RPMI7951 (cell line): ENCODE measurements around the gene CCDC183. TPM values are rescaled to one million over a fixed set of nuclear protein-coding genes. Genes with fewer than 3 reads are reported as not detected.
"Not testable (repeated sequence)": the region's sequence is repeated elsewhere in the genome, so short reads cannot be mapped to it uniquely, and the experiment has no call there.

Experiments
- DNase-seq: peaks from one replicate; pipeline ENCODE4 v3.0.0-alpha.2; 2012; ENCODE audit warnings: low read depth
- total RNA-seq: library from RNA; depleted of rRNA; stranded (reverse); fragments of >200 nt; shearing (Covaris generic); gene quantifications from 2 replicates; pipeline ENCODE4 v1.2.3, GENCODE V29; 2014

CCDC183 gene
- total RNA-seq, 1 experiment from 2014 or later, result not detected

DNA sequence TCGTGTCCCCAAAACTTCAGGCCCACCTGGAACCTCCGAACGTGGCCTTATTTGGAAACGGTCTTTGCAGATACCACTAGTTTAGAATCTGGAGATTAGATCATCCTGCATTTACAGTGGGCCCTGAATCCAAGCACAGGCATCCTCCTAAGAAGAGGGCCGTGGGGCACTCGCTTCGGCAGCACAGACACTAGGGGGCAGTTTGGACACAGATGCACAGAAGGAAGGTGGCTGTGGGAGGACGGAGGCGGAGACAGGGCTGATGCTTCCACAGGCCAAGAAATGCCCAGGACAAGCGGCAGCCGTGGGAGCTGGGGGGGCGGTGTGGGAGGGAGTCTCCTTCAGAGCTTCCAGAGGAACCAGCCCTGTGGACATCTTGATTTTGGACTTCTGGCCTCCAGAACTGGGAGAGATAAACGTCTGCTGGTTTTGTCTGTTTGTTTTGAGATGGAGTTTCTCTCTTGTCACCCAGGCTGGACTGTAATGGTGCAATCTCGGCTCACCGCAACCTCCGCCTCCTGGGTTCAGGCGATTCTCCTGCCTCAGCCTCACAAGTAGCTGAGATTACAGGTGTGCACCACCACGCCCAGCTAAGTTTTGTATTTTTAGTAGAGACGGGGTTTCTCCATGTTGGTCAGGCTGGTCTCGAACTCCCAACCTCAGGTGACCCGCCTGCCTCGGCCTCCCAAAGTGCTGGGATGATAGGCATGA, 35.1 kb upstream of the CCDC183 start:
- peak; percentile 56 for DNase-seq

DNA sequence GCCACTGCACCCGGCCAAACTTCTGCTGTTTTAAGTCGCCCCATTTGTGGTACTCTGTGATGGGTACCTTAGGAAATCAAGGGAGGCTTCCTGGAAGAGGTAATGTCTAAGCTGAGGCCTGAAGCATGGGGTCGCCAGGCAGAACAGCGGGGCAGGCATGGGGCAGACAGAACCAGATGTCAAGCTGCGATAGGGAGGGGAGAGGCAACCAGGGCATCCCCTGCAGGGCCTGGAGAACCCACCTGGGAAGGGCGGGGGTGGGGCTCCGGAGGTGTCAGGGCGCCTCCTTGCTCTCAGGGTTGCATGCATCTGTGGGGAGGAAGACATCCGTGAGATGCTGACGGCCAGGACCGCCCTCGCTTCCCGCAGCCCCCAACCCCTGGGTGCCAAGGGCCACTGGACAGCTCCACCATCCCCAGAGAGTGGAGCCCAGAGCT, 34.6 kb upstream of the CCDC183 start:
- no peak for DNase-seq

DNA sequence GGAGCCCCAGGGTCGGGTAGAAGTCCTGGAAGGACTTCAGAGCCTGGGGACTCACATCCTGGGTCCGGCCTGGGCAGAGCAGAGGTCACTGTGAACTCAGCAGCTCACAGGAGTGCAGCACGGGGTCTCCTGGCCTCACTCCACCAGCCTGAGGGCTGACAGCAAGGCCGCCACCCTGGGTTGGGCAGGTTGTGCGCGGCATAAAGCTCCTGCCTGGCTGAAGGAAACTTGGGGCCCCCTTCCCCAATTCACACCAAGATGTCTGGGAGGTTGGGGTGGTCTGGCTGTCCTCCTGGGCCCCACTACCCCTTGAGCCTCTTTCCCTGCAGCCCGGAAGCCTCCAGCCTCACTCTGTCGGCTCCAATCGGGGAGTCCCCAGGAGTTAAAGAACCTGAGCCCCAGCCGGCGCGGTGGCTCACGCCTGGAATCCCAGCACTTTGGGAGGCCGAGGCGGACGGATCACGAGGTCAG, 33.9 kb upstream of the CCDC183 start:
- DNase-seq, result no peak

DNA sequence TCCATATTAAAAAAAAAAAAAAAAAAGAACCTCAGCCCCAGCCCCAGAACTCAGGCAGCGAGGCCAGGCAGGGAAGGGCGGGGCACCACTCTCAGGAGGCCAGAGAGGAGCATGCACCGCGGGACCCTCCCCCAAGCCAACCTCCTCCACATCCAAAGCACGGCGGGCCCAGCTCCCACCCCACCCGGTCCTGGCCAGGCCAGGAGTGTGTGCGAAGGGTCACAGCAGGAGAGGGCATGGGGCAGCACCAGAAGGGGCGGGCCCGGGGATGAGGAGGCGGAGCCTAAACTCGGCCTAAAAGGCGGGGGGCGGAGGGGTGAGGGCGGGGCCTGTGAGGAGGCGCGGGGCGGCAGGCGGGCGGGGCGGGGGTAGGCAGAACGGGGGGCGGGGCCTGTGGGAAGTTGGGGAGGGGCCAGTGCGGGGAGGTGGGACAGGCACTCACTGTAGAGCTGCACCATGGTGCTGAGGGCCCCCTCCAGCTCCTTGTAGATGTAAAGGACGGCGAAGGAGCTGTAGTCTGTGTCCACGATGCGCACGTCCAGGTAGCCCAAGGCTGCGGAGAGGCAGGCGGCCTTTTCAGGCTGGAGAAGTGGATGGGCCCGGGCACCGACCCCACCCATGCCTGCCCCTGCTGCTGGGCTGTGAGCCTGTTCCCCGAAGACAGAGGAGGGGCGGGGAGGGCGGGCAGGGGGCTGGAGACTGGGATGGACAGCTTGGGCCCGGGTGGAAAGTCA, 33.1 kb upstream of the CCDC183 start:
- peak; percentile 7 for DNase-seq

DNA sequence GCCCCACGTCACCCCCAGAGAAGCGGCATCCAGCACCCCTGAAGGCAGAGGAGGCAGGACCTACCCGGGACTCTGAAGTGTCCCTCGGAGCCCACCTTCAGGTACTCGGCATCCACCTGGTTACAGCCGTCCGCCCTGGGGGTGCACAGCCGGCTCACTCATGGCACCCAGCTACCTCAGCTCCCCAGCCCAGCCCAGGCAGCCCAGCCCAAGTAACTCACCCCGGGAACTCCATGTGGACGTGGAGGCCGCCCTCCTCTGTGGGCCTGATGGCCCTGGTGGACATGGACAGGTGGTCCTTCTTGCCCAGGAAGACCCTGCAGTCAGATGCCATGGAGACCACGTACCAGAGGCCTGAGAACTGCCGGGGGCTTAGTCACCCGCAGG, 32.5 kb upstream of the CCDC183 start:
- DNase-seq, result no peak

DNA sequence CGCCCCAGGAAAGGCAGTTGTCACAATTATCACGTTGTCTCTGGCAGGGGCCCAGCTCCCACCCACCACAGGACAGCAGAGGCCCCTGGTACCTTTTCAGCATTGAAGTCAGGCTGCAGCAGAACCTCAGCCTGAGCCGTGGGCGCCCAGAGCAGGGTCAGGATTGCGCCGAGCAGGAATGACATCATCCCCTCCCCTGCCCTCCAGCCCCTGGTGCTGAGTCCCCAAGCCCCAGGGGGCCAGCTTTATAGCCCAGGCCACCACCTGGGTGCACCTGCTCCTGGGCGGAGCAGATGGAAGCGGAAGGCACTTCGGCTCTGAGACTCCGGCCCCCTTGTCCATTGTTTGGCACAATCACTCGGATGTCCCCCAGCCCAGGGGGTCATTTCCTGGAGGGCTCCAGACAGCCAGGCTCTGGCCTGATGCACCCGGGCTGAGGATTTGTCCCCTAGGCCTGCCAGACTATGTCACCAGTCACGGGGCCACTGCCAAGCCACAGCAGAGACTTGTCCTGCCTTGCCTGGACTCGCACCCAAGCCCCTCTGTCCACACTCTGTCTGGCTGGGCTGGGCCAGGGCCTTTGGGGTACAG, 31.7 kb upstream of the CCDC183 start, which contains the start of gene LCN15:
Gene LCN15, minus strand, starts transcription at position 218 of the 591 bp plus-strand sequence. Its CDS starts 30 bp downstream, at position 188.
- DNase-seq, result no peak

DNA sequence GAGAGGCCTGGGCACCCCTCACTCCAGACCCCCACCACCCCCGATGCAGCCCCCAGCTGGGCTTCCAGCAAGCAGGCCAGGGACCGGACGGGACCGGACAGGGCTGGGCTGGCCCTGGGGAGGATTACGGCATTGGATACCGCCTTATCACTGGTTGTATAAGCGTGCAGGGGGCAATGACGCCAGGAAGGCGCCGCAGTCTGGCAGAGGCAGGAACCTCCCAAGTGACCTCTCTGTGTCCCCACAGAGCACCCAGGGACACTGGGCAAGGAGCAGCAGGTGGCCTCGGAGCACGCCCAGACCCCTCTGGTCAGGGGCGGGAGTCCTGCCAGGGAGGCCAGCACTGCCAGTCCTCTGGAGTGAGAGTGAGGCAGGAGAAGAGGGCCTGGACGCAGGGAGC, 31.1 kb upstream of the CCDC183 start:
- no peak for DNase-seq

DNA sequence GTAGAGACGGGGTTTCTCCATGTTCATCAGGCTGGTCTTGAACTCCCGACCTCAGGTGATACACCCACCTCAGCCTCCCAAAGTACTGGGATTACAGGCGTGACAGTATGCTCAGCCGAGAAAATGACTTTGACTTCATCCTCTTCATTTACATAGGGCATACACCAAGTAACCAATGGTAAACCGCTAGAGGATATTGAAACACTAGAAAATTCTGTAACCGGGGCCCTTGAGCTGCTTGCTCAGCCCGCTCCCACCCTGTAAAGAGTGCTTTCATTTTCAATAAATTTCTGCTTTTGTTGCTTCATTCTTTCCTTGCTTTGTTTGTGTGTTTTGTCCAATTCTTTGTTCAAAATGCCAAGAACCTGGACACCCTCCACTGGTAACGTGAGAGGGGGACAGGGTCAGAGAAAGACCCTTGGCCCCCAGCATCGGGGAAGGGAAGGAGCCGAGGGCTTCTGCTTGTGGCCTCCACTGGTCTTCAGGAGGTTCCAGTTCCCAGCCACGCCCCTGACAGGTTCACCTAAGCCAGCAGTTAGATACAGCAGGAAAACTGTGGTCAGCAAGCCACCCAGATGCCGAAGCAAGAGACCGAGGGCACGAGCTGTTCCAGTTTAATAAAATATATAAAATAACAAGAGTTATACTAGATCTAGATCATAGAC, 30.3 kb upstream of the CCDC183 start:
- not testable (repeated sequence) for DNase-seq

DNA sequence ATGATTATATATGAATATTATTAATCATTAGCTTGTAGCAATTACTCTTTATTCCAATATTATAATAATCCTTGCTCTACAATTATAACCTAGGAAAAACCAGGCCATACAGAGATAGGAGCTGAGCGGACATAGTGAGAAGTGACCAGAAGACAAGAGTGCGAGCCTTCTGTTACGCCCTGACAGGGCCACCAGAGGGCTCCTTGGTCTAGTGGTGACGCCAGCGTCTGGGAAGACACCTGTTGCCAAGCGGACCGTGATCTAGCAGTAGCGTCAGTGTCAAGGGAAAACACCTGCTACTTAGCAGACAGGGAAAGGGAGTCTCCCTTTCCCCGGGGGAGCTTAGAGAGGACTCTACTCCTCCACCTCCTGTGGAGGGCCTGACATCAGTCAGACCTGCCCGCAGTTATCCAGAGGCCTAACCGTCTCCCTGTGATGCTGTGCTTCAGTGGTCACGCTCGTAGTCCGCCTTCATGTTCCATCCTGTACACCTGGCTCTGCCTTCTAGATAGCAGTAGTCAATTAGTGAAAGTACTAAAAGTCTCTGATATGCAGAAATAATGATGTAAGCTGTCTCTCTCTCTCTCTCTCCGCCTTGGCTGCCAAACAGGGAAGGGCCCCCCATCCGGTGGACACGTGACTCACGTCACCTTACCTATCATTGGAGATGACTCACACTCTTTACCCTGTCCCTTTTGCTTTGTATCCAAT, 29.6 kb upstream of the CCDC183 start:
- peak; percentile 35 for DNase-seq

DNA sequence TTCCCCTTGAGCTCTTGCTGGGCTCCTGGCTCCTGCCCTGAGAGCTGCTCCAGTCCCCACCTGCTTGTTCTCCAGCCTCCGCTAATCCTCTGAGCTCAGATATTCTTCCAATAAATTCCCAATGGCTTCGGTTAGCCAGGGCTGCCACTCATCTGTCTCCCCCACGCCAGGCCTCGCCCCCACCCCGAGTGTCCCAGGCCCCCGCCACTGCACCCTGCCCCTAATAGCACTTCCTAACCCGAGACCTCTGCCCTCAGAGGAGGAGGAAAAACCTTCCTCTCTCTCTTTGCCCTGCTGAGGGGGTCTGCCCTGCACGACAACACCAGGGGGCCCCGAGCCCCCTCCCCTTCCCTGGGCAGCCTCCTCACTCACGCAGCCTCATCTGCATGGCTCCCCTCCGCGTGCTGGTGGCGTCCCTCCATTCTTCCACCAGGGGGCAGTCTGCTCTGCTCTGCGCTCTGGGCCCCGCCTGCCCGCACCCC, 26.4 kb upstream of the CCDC183 start:
- DNase-seq, result no peak

DNA sequence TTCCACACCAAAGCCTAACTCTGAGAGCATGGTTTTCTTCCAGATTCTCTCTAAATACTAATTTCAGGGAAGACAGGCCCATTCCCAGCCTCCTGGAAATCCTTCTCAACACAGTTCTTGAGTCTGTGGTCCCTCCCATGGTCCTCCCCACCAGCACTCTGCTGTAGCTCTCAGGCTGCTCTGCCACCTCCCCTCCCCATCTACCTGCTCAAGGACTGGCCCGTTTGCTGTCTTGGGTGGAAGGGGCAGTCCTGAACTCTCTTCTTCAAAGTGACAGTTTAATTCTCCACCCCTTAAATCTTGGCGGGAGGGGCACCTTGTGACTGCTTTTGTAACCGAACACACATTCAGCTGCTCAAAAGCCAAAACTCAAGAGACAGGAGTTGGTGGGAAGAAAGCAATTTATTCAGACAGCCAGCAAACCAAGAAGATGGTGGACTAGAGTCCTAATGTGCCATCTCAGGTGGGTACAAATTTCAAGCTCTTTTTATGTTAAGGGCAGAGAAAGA, 24.2 kb upstream of the CCDC183 start:
- no peak for DNase-seq

DNA sequence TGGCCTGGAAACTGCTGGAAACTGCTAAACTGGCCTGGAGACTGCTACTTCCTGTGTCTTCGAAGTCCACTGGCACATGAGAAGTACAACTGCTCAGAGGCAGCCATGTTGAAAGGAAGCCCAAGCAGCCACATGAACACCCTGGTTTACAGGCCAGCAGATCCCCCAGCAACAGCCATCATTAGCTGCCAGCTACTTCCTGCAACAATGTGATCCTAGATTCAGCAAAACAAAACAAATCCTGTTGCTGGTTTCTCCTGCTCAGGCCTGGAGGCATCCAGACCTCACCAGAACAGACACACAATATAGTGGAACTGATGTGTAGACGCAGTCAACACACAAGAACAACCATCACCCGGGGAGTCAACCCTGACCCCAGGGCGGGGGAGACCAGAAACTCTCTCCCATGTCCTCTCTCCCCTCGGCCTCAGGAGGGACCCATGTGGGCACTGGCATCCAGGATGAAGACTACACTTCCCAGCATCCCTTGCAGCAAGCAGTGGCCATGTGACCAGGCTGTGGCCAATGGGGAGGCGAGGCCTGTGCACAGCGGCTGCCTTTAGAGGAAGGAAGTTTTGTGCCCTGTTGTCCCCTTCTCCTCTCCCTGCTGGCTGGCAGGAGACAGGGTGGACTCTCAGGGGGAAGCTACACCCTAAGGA, 22.6 kb upstream of the CCDC183 start:
- DNase-seq, result no peak

DNA sequence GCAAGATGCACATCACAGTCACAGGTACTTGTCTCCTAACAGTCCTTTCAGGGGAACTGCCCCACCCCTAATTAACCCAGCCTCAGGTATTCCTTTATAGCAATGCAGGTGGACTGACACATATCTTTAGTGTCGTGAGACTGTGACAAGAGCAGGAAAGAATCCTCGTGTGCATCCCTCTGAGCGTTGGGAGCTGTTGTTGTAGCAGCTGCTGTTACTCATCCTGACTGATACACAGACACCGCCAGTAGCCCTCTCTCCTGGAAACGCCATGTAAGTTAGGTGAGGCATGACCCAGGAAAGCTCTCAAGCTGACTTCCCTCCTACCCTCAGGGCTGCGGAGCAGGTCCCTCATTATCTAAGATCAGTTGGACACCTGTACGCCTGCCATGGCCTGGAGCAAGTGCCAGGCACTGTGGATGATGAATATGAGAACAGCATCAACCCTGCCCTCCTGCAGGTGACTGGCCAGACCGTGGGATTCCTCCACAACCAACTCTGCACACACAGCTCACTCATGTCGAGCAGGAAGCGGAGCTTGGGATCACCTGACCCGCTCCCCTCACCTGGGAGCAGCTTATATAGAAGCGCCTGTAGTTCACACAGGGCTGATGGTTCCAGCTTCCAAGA, 21.6 kb upstream of the CCDC183 start:
- no peak for DNase-seq

DNA sequence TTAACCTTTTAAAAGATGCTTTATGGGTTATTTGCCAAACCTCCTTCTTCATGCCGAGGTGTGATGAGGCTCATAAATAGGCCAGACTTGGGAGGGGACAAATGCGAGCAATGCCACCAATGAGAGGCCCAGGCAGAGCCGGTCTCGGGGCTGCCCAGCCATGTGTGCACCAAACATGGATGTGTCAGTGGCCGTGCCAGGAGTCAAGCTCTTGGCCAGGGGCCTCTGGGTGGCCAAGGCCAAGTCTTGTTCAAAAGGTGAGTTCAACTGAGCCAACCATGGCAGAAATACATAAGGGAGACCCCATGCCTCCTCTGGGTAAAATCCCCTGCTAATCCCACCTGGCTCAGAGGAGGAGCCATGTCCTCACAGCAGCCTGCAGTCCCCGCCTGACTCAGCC, 20.9 kb upstream of the CCDC183 start:
- no peak for DNase-seq

DNA sequence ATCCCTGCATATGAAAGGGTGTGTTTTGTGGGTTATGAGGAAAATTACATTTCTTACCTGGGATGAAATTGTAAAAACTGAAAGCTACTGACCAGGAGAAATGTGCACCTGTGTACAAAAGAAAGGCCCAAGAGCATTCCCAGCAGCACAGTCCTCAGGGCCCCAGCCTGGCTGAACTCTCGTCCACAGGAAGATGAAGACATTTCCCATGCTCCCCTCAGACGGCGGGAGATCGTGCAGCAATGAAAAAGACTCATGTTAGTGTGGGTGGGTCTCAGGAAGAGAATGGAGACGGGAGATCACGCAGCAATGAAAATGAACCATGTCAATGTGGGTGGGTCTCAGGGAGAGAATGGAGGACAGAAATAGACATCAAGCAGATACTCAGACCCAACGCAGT, 19.2 kb upstream of the CCDC183 start:
- DNase-seq, result no peak

DNA sequence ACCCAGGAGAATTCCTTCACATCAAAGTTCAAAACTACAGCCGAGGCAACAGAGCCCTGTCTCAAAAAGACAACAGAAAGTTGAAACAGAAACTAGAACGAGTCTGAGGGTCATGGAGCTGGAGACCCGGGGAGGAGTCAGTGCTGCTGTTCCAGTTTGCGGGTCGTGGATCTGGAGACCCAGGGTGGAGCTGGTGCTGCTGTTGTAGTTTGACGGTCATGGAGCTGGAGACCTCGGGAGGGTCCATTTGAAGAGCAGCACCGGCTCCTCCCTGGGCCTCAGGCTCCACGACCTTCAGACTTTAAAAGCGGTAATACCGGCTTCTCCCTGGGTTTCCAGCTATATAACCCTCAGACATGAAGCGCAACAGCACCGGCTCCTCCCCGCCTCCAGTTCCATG, 18.8 kb upstream of the CCDC183 start:
- DNase-seq, result no peak

DNA sequence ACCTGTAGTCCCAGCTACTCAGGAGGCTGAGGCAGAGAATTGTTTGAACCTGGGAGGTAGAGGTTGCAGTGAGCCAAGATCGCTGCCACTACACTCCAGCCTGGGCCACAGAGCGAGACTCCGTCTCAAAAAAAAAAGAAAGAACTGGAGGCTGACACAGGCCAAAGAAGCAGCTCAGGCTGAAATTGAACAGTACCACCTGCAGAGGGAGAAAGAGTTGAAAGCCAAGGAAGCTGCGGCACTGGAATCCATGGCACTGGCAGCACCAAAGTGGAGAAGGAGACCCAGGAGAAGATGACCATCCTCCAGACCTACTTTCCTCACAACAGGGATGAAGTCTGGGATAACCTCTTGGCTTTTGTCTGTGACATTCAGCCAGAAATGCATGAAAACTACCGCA, 16.3 kb upstream of the CCDC183 start:
- DNase-seq, result no peak

DNA sequence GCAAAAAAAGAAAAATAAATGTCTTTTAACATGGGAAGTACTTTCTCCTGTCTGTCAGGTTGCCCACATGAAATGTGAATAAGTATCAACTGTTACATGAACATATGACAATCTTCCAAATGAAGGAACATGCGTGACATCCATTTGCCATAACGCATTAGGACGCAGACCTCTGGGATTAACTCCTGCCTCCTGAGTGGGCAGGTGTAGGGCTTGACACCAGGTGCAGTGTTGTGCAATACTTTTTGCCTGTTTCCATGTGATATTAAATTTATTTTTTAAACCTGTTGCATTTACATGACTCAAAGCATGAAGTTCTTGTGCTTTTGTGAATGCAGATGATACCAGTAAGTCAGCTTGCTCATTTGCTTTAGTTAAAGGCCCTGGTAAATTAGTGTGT, 13.7 kb upstream of the CCDC183 start:
- DNase-seq, result no peak

DNA sequence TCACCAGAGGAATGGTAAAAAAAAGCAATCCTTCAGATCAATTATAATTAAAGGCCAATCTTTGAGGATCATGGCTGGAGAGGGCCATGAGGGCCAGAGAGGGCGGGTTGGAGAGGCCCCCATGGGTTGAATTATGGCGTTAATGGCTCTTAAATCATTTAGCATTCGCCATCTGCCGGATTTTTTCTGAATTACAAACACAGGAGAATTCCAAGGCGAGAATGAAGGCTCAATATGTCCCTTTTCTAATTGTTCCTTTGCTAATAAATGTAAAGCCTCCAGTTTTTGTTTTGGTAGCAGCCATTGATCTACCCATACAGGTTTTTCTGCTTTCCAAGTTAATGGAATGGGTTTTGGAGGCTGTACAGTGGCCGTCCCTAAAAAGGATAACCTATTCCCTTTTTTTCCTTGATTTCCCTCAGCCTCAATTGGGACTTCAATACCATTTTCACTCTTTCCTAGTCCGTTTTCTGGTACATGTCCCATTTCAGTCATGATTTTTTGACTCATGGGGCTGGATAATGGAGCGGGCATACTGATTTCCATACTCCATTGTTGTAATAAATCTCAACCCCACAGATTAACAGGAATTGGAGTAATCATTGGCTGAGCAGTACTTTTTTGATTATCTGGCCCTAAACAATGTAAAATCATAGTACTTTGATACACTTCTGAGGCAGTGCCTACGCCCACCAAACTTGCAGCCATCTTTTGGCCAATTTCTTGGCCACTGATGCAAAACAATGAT, 11.7 kb upstream of the CCDC183 start:
- no peak for DNase-seq

DNA sequence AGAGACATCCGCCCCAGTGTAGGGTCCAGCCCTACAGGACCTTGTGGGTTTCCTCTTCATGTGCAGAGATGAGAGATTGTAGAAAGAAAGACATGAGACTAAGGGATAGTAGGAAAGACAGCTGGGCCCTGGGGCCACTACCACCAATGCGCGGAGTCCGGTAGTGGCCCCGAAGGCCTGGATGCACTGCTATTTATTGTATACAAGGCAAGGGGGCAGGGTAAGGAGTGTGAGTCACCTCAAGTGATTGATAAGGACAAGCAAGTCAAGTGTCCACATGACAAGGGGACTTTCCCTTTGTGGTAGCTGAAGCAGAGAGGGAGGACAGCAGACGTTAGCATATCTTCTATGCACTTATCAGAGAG, 11.2 kb upstream of the CCDC183 start:
- DNase-seq, result no peak
